Measurements from ENCODE around the gene OVCH1.

DNA sequence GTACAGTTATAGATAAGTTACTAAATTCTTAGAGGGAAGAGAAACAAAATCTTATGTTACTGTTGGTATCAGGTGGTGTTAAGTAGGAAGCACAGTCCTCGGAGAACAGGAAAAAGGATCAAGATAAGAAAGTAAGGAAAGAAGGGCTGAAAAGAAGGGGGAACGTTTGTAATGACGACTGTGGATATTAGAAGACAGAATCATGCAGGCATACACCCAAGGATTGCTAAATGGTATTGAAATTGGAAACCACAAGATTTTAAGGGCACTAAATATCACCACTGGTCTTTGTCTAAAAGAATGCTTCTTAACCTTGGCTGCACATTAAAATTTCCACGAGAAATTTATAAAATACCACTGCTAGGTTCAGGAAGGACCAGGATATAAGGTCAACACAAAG, 82.4 kb downstream of the OVCH1 start:
- TF ChIP-seq, protein P1, sequence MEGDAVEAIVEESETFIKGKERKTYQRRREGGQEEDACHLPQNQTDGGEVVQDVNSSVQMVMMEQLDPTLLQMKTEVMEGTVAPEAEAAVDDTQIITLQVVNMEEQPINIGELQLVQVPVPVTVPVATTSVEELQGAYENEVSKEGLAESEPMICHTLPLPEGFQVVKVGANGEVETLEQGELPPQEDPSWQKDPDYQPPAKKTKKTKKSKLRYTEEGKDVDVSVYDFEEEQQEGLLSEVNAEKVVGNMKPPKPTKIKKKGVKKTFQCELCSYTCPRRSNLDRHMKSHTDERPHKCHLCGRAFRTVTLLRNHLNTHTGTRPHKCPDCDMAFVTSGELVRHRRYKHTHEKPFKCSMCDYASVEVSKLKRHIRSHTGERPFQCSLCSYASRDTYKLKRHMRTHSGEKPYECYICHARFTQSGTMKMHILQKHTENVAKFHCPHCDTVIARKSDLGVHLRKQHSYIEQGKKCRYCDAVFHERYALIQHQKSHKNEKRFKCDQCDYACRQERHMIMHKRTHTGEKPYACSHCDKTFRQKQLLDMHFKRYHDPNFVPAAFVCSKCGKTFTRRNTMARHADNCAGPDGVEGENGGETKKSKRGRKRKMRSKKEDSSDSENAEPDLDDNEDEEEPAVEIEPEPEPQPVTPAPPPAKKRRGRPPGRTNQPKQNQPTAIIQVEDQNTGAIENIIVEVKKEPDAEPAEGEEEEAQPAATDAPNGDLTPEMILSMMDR (IDR thresholded peaks at IDR 0.05; ENCODE audit: low read depth, low read length) = no peak
- TF ChIP-seq, protein P2, sequence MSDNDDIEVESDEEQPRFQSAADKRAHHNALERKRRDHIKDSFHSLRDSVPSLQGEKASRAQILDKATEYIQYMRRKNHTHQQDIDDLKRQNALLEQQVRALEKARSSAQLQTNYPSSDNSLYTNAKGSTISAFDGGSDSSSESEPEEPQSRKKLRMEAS (IDR thresholded peaks at IDR 0.05; ENCODE audit: low read depth, low read length) = no peak
- TF ChIP-seq POLR2A (IDR thresholded peaks at IDR 0.05; ENCODE audit: extremely low read depth, insufficient read length) = no peak
- TF ChIP-seq MYC (IDR thresholded peaks at IDR 0.05; ENCODE audit: low read depth, low read length) = no peak

All from NB4 (cell line).